HEK293 (cell line): ENCODE measurements around the gene NOS1AP.

Experiments
- CTCF ChIP-seq: fragments of 450-650 bp; formaldehyde crosslinking; IDR thresholded peaks from 2 replicates; pipeline ENCODE4 v1.5.1; 2016; ENCODE audit warnings: missing biosample characterization, missing genetic modification characterization
- ZBTB21 ChIP-seq: fragments of 450-650 bp; formaldehyde crosslinking; IDR thresholded peaks from 2 replicates; pipeline ENCODE4 v1.5.1; 2017; ENCODE audit warnings: missing biosample characterization, missing genetic modification characterization
- ZNF121 ChIP-seq: fragments of 450-650 bp; formaldehyde crosslinking; IDR thresholded peaks from 2 replicates; pipeline ENCODE4 v1.5.1; 2016; ENCODE audit warnings: missing biosample characterization, missing genetic modification characterization
- ZNF23 ChIP-seq: fragments of 450-650 bp; formaldehyde crosslinking; IDR thresholded peaks from 2 replicates; pipeline ENCODE4 v1.5.1; 2016; ENCODE audit warnings: missing biosample characterization, missing genetic modification characterization, borderline replicate concordance
- ZNF274 ChIP-seq, 2 experiments: fragments of 200-500 bp in 1 of 2; fragments of 450-650 bp in 1 of 2; sonication (Bioruptor generic) in 1 of 2; formaldehyde crosslinking in 1 of 2; IDR thresholded peaks; 2 replicates each; pipeline versions ENCODE4 v1.5.1 to v1.6.1; 2014 to 2016; ENCODE audit warnings: borderline replicate concordance in 1 of 2, inconsistent platforms in 1 of 2, low read length in 1 of 2, missing biosample characterization in 1 of 2, missing genetic modification characterization in 1 of 2
- ZNF518A ChIP-seq: fragments of 450-650 bp; formaldehyde crosslinking; conservative IDR thresholded peaks from 2 replicates; pipeline ENCODE4 v1.5.1; 2016; ENCODE audit warnings: low read depth, missing biosample characterization, missing genetic modification characterization
- TF ChIP-seq, protein P1 (sequence below): fragments of 450-650 bp; formaldehyde crosslinking; IDR thresholded peaks from 2 replicates; pipeline ENCODE4 v1.5.1; 2016; ENCODE audit warnings: missing biosample characterization, missing genetic modification characterization

DNA sequence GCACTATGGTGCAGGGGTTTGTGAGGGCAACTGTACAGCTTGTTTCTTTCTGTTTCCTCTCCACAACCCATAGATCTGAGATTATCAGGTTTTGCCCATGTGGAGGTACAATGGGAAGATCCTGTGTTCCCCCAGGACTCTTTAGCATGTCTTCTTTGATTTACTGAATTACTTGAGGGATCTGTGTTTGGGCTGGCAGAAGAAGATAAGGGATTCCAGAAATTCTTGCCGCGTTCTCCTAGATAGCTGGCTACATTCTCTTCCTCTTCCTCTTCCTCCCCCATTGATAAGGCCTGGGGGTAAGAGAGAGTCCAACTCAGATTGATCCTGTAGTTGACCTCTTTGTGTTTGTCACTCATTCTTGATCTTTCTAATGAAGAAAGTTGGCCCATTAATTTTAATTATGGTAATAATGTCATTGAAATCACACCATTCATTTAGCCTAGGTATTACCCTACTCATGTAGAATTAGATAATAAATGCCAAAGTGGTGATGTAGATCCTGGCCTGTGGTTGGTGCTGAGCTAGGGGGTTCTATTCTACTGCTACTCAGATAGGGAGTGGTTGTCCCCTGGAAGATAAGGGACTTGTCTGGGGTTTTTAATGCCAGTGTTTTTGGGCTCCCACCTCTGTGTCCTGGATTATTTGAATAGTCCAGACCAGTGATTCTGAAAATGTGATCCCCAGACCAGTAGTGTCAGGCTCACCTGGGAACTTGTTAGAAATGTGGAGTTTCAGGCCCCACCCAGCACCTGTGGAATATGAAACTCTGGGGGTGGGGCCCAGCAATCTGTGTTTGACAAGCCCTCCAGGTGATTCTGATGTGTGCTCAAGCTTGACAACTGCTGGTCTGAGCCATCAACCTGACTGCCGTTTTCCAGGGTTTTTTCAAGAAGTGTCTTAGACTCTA, 122.2 kb downstream of the NOS1AP start:
- TF ChIP-seq CTCF (tag by site-specific recombination) (no peak), ZNF518A (no peak), ZNF274 (IDR thresholded peaks at IDR 0.05; ENCODE audit: low read length) (no peak), ZNF274 (tag by site-specific recombination; IDR thresholded peaks at IDR 0.05; ENCODE audit: borderline replicate concordance) (no peak), ZBTB21 (no peak), ZNF121 (tag by site-specific recombination) (no peak), ZNF23 (tag by site-specific recombination) (no peak)
- TF ChIP-seq, protein P1, sequence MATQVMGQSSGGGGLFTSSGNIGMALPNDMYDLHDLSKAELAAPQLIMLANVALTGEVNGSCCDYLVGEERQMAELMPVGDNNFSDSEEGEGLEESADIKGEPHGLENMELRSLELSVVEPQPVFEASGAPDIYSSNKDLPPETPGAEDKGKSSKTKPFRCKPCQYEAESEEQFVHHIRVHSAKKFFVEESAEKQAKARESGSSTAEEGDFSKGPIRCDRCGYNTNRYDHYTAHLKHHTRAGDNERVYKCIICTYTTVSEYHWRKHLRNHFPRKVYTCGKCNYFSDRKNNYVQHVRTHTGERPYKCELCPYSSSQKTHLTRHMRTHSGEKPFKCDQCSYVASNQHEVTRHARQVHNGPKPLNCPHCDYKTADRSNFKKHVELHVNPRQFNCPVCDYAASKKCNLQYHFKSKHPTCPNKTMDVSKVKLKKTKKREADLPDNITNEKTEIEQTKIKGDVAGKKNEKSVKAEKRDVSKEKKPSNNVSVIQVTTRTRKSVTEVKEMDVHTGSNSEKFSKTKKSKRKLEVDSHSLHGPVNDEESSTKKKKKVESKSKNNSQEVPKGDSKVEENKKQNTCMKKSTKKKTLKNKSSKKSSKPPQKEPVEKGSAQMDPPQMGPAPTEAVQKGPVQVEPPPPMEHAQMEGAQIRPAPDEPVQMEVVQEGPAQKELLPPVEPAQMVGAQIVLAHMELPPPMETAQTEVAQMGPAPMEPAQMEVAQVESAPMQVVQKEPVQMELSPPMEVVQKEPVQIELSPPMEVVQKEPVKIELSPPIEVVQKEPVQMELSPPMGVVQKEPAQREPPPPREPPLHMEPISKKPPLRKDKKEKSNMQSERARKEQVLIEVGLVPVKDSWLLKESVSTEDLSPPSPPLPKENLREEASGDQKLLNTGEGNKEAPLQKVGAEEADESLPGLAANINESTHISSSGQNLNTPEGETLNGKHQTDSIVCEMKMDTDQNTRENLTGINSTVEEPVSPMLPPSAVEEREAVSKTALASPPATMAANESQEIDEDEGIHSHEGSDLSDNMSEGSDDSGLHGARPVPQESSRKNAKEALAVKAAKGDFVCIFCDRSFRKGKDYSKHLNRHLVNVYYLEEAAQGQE (tag by site-specific recombination): no peak
